Sigmoid colon (tissue), 4 donors: ENCODE data around the gene AVPR1B.

Source experiments
- CTCF ChIP-seq, 4 experiments: fragments of 450-650 bp in 3 of 4; fragments of 200-600 bp in 1 of 4; IDR thresholded peaks; one replicate each; pipeline ENCODE4 v1.5.1; 2016 to 2019; ENCODE audit warnings: antibody characterized with exemption in 4 of 4, mild to moderate bottlenecking in 3 of 4, moderate library complexity in 2 of 4
- POLR2A ChIP-seq, 2 donors: fragments of 450-650 bp; IDR thresholded peaks; one replicate each; pipeline ENCODE4 v1.6.1; 2016; ENCODE audit warnings: antibody characterized with exemption in 2 of 2, mild to moderate bottlenecking in 2 of 2, moderate library complexity in 2 of 2
- POLR2AphosphoS5 ChIP-seq, 4 donors: sonication (generic); formaldehyde crosslinking; IDR thresholded peaks; one replicate each; pipeline ENCODE4 v1.6.1; 2017; ENCODE audit warnings: antibody characterized with exemption in 4 of 4

DNA sequence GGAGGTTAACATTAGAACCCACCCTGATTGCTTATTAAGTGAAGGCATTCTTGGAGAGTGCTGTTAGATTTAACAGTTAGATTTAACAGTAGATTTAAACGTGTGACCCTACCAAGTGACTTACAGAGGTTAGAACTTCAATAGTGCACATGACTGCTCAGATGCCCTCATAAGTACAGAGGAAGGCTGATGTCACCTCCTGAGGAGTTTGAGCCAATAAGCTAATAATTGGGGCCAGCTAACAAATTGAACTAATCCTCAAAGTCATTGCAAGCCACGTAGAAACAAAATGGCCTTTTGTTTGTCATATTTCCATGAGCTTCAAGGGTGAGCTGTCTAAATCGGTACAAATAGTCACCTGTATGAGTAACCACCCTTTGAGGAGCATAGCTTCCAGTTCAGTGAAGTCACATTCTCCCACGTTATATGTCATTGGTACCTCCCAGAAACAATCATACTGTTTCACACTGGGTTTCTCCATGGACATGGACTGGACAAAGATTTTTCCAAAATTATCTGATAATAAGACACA, 11.7 kb downstream of the AVPR1B start:
- TF ChIP-seq CTCF (IDR thresholded peaks at IDR 0.05) (no peak), POLR2A (IDR thresholded peaks at IDR 0.05) (no peak), POLR2AphosphoS5 (IDR thresholded peaks at IDR 0.05) (no peak)
